ENCODE data around the gene MPDZ. TPM values are rescaled to one million over a fixed set of nuclear protein-coding genes. Genes with fewer than 3 reads are reported as not detected.

MPDZ gene
- total RNA-seq, 4 donors from 2014 or later = 34.2 to 53.9 (median 45.1) TPM

DNA sequence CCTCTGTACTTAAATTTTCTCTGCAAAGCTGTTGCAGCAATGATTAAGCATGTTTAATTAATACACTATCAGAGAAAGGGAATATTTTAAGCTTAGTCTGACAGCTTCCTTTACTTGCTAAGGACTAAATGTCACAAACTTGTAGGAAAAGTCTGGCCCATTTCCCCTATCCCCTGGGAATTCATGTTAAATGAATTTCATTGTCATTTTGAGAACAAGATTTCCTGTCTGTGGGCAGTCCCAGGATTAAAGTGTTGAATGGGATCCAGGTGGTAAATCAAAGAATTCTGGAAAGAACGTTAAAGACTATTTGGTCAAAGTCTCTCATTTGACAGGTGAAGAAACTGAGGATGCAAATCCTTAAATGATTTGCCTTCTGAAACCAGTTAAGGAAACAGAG, 214.8 kb downstream of the MPDZ start:
- no peak overlapping the region for H3K4me3 ChIP-seq (replicated peaks in 1 of 3)
- no peaks in the 10 kb centered on the region for H3K27me3 ChIP-seq
- no peaks in the 10 kb centered on the region for H3K36me3 ChIP-seq
- no peaks in the 10 kb centered on the region for H3K4me1 ChIP-seq
- no peaks in the 10 kb centered on the region for H3K9me3 ChIP-seq
- 33 to 58% methylated on average over 1 of the region's 1 CpG for WGBS, 2 donors
- no peak for DNase-seq
- TF ChIP-seq POLR2A (IDR thresholded peaks at IDR 0.05) = no peak
- TF ChIP-seq, protein P1, sequence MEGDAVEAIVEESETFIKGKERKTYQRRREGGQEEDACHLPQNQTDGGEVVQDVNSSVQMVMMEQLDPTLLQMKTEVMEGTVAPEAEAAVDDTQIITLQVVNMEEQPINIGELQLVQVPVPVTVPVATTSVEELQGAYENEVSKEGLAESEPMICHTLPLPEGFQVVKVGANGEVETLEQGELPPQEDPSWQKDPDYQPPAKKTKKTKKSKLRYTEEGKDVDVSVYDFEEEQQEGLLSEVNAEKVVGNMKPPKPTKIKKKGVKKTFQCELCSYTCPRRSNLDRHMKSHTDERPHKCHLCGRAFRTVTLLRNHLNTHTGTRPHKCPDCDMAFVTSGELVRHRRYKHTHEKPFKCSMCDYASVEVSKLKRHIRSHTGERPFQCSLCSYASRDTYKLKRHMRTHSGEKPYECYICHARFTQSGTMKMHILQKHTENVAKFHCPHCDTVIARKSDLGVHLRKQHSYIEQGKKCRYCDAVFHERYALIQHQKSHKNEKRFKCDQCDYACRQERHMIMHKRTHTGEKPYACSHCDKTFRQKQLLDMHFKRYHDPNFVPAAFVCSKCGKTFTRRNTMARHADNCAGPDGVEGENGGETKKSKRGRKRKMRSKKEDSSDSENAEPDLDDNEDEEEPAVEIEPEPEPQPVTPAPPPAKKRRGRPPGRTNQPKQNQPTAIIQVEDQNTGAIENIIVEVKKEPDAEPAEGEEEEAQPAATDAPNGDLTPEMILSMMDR (IDR thresholded peaks at IDR 0.05) = no peak
- intact Hi-C loops (cut with DNase I) = no loop called here
- no peak overlapping the region for H3K27ac ChIP-seq

- TF ChIP-seq POLR2A (IDR thresholded peaks at IDR 0.05) = no peak
- TF ChIP-seq, protein P1 (IDR thresholded peaks at IDR 0.05) = no peak
- Histone ChIP-seq H3K27me3 (no peaks in the 10 kb centered on the region), H3K36me3 (no peaks in the 10 kb centered on the region), H3K9me3 (no peaks in the 10 kb centered on the region), H3K27ac (no peak overlapping the region), H3K4me3 (replicated peaks in 1 of 3) (no peak overlapping the region), H3K4me1 (no peaks in the 10 kb centered on the region)
- no peak for DNase-seq
- intact Hi-C loops (cut with DNase I) = no loop called here
These were observed 215.5 kb downstream of the MPDZ start for GRCh38 chr9:13063880-13064459.

- no peak for DNase-seq
- no peaks in the 10 kb centered on the region for H3K27me3 ChIP-seq
- H3K4me3 ChIP-seq (replicated peaks in 1 of 3) = no peak overlapping the region
- H3K27ac ChIP-seq = no peak overlapping the region
- H3K36me3 ChIP-seq = no peaks in the 10 kb centered on the region
- 89 to 93% methylated on average over 3 of the region's 3 CpGs for WGBS, 2 donors
- no peak for TF ChIP-seq POLR2A (IDR thresholded peaks at IDR 0.05)
- TF ChIP-seq, protein P1 (IDR thresholded peaks at IDR 0.05) = no peak
- H3K9me3 ChIP-seq = no peaks in the 10 kb centered on the region
- intact Hi-C loops (cut with DNase I) = no loop called here
- H3K4me1 ChIP-seq = no peaks in the 10 kb centered on the region
These were observed 218.1 kb downstream of the MPDZ start for GRCh38 chr9:13061390-13061789.

Measured in thyroid gland (tissue), 4 donors.